HG03064 (cell line): ENCODE data around the gene GATM.

Source experiments
- ATAC-seq: cut with Tn5 transposase; IDR thresholded peaks from one replicate; pipeline ENCODE4 v1.9.1; 2021; ENCODE audit warnings: low read depth; ENCODE audit not compliant: unreplicated experiment

Gene GATM, protein sequence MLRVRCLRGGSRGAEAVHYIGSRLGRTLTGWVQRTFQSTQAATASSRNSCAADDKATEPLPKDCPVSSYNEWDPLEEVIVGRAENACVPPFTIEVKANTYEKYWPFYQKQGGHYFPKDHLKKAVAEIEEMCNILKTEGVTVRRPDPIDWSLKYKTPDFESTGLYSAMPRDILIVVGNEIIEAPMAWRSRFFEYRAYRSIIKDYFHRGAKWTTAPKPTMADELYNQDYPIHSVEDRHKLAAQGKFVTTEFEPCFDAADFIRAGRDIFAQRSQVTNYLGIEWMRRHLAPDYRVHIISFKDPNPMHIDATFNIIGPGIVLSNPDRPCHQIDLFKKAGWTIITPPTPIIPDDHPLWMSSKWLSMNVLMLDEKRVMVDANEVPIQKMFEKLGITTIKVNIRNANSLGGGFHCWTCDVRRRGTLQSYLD

DNA sequence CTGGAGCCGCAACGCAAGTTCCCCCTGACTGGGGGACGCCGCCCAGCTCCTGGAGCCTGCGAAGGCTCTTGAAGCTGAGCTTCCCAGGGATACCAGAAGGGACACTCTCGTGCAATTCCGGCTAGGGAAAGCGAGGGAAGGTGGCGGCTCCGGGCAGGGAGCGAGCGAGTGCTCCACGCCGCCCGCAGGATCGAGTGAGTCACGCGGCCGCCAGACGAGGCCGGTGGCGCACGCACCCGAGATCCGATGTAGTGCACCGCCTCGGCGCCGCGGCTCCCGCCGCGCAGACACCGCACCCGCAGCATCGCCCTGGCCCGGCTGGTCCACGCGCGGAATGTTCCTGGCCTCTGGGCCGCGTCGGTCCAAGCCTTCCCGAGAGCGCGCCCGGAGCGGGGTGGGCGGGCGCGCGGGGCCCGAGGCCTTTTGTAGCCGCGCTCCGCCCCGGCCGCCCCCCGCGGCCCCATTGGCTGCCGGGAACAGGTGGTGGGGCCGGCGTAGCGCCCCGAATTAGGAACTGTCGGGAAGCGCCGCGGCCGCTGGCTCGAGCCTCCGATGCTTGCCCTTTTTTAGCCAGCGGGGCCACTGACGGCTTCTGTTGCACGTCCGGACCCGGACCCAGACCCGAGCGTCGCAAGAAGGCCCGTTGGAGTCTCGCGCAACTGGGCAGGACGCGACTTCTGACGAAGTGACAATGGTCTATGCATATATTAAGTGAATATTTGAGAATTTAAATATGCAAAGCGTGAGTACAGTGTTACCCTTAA, at the start of gene GATM:
GATM (minus strand) TSS at position 396 of the 764 bp plus-strand sequence; CDS start at position 305, 91 bp downstream.
- ATAC-seq, result peak; percentile 76

DNA sequence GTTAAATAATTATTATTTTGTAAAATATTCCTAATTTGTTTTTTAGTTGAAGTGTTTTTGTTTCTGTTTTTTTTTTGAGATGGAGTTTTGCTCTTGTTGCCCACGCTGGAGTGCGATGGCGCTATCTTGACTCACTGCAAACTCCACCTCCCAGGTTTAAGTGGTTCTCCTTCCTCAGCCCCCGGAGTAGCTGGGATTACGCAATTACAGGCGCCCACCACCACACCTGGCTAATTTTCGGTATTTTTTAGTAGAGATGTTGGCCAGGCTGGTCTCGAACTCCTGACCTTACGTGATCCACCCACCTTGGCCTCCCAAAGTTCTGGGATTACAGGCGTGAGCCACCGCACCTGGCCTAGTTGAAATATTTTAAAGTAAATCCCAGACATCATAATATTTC, 48.7 kb upstream of the GATM start:
- ATAC-seq, result no peak

DNA sequence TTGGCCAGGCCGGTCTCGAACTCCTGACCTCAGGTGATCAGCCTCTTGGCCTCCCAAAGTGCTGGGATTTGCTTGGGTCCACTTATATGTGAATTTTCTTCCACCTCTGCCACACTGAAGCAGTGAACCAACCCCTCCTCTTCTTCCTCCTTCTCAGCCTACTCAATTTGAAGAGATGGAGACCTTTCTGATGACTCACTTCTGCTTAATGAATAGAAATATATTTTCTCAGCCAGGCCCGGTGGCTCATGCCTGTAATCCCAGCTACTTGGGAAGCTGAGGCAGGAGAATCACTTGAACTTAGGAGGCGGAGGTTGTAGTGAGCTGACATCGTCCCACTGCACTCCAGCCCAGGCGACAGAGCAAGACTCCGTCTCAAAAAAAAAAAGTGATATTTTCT, 46.8 kb upstream of the GATM start:
- no peak for ATAC-seq

DNA sequence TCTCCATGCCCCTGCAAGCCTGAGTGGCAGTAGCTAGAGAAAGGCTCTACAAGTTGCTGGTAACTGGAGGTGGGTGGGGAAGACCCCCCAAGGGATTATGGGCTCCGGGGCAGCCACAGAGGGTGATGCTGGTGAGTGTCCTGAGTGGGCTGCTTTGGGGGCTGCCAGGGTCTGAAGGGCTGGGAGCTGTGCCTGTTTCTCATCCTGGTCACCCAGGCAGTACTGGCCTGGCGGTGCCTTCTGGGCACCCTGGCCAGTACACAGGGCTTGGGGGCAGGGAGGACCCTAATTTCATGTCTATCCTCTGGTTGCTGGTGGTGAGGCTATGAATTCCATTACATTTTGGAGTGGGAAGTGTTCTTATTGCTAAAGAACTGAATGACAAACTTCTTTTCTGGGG, 46.1 kb upstream of the GATM start:
- no peak for ATAC-seq

DNA sequence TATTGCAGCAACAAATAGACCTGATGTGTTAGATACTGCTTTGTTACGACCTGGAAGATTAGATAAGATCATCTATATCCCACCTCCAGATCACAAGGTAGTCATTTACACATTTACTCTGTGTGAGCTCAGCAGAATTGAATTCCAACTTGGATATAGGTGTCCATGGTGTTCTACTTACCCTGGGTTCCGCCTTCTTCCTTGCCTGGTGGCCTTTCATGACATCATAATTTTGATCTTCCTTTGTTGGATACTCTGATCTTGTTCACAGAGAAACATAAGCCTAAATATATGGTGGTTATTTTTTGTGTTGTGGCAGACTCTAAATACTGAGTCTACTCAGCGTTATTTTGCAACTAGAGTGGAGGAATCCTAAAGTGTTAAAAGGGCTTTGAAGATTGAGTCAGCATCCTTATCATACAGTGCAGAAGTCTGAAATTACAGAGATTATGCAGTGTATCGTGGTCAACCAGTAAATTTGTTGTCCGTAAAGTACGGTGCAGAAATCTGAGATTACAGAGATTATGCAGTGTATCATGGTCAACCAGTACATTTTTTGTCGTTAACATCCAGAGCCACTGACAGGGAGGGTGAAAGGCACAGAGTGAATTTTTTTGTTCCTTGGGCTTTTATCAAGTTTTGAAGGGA, 39.1 kb upstream of the GATM start:
- no peak for ATAC-seq

DNA sequence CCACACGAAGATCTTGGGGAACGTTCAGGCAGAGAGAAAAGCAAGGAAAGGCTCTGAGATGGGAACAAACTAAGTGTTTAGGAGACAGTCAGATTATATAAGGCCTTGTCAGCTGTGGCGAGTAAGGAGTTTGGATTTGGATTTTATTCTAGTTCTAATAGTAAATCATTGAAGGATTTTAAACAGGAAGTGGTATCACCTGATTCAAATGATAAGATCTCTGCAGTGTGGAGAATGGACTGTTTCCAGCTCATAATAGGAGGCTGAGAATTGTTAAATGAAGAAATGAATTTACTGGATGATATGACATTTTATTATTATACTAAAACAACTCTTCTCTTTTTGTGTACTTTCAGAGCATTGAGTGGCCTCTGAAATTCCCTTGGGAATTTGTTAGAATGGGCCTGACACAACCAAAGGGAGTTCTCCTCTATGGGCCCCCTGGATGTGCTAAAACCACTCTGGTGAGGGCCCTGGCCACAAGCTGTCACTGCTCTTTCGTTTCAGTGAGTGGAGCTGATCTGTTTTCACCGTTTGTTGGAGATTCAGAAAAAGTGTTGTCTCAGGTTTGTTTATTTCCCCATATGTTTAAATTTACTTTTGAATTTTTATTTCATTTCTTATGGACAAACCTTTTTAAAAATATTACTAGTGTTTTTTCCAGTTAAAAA, 36.0 kb upstream of the GATM start:
- ATAC-seq, result no peak

DNA sequence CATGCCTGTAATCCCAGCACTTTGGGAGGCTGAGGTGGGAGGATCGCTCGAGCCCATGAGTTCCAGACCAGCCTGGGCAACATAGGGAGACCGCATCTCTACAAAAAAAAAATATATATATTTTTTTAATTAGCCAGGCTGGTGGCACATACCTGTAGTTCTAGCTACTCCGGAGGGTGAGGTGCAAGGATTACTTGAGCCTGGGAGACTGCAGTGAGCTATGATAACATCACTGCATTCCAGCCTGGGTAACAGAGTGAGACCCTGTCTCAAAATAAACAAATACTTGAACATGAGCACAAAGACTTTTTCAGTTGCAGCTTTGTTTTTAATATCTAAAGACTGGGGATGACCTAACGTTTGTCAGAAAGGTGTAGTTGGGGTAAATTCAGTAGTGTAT, 31.3 kb upstream of the GATM start:
- no peak for ATAC-seq

DNA sequence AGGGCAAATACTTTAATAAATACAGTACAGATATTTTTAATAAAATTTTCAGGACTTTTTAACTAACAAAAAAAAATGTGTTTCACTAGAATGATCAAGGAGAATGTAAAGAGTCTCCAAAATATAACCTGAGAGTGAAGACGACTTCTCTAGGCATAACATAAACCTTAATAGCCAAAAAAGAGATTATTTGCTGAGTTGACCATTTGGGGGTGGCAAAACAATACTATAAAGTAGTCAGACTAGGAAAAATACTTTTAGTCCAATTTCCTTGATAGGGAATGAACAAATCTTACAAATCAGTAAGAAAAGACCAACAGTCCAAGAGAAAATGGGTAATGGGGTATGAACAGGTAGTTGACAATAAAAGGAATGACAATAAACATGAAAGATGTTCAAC, 29.4 kb upstream of the GATM start:
- no peak for ATAC-seq

DNA sequence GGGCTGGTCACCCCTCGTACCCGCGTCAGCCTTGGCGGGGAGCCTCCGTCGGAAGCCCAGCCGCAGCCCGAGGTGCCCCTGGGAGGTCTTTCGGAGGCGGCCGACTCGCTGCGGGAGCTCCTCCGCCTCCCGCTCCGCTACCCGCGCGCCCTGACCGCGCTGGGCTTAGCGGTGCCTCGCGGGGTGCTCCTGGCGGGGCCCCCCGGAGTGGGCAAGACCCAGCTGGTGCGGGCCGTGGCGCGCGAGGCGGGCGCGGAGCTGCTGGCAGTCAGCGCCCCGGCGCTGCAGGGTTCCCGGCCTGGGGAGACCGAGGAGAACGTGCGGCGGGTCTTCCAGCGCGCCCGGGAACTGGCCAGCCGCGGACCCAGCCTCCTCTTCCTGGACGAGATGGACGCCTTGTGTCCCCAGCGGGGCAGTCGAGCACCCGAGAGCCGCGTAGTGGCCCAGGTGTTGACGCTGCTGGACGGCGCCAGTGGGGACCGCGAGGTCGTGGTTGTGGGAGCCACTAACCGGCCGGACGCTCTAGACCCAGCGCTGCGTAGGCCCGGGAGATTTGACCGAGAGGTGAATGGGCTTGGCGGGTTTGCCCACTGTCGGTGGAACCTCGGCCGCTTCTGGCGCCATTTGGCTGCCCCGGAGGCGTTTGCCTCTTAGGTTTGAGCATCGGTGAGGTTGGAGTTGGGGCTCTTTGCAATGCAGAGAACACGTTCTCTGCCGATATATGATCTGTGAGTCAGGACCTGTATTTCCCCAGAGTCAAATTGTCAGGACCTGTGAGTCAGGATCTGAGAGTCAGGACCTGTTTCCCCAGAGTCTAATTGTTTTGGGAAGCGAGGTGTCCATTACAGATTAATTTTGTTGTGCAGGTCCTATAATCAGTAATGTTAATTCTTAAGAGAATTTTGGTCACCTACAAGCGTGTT, 24.9 kb upstream of the GATM start:
- ATAC-seq, result peak; percentile 31

DNA sequence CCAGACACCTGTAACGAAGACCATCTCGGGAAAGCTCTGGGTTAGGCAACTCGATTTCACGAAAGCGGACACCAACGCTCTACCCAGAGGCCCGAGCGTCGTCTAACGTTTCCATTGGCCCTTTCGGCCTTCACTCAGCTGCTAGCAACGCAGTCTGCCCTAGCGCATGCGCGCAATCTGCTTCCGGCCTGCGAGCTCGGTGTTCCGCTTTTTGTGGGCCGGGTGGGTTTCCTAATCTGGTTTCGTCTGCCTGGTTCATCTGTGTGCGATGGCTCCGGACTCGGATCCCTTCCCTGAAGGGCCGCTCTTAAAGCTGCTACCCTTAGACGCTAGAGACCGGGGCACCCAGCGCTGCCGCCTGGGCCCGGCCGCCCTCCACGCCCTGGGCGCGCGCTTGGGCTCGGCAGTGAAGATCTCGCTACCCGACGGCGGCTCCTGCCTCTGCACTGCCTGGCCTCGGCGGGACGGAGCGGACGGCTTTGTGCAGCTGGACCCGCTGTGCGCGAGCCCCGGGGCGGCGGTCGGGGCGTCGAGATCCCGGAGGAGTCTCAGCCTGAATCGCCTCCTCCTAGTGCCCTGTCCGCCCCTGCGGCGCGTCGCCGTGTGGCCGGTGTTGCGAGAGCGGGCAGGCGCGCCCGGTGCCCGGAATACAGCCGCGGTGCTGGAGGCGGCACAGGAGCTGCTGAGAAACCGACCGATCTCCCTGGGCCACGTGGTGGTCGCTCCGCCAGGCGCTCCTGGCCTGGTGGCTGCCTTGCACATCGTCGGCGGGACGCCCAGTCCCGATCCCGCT, 24.0 kb upstream of the GATM start:
- ATAC-seq, result peak; percentile 81

DNA sequence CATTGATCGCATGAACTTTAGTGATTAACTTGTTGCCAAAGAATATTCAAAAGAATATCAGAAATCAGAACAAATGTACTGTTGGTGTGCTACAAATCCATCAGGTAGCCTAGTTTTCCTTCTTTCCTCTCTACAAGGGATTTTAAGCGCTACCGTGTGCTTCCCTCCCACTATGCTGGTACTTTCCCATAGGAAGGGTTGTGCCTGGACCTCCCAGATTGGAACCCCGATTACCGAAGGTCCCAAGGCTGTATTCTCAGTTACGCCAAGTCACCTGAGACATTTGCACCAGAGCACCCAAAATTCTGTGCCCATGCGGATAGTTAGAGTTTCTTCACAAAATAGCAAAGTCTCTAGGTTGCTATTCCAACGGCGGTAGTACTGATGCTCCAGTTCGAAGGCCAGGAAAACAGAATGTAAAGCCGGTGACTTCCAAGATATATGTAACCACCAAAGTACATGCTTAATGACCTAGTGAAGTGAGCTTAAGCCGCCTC, 23.4 kb upstream of the GATM start:
- ATAC-seq, result peak; percentile 1

DNA sequence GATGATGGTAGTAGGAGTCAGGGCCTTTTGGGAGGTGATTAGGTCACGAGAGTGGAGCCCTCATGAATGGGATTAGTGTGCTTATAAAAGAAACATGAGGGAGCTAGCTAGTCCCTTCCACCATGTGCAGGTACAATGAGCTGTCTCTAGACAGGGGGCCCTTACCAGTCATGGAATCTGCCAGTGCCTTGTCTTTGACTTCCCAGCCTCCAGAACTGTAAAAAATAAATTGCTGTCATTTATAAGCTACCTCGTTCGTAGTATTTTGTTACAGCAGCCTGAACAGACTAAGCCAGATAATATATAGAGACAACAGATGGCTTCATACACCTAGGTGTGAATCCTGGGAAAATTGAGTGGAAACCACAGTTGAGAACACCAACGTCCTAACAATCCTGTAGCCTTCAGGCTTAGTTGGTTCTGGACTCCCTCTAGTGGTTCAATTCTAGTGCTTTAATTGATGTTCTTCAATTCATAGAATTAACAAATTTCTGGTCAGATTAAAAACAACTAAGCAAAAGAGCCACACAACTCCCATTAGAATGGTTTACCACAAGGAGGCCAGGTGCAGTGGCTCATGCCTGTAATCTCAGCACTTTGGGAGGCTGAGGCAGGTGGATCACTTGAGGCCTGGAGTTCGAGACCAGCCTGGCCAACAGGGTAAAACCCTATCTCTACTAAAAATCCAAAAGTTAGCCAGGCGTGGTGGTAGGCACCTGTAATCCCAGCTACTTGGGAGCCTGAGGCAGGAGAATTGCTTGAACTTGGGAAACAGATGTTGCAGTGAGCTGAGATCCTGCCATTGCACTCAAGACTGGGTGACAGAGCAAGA, 21.3 kb upstream of the GATM start:
- ATAC-seq, result no peak

DNA sequence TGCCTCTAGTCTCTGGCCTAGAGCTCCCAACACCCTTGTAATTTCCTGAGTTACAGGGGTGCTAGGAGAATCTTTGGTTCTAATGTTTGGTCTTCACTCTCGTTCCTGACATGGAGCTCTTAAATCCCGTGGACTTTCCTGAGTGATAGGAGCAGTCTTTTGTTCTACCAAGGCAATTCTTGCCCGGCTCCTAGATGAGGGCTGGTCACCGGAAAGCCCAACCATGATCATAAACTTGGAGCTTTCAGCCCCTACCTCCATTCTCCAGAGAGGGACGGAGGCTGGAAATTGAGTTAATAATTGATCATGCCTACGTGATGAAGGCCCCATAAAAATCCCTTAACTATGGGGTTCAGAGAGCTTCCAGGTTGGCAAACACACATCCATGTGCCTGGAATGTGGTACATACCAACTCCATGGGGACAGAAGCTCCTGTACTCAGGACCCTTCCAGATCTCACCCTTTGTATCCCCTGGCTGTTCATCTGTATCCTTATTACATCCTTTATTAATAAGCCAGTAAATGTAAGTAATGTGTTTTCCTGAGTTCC, 18.8 kb upstream of the GATM start:
- no peak for ATAC-seq

DNA sequence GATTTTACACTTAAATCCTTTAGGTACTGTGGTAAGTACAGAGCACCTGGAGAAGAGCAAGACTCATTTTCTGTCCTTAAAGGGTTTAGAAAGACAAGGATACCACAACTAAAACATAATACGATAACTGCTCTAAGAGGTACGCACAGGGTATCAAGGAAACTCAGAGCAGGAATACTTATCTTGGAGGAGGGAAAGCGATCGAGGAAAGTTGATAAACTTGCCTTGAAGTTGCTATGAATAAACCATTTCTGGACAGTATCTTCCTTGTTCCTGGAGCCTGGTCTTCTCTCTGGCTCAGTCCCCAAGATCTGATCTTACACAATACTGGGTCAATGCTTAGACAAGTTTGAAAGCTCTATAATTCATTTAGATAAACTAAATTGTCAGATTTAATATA, 17.6 kb upstream of the GATM start:
- ATAC-seq, result no peak

DNA sequence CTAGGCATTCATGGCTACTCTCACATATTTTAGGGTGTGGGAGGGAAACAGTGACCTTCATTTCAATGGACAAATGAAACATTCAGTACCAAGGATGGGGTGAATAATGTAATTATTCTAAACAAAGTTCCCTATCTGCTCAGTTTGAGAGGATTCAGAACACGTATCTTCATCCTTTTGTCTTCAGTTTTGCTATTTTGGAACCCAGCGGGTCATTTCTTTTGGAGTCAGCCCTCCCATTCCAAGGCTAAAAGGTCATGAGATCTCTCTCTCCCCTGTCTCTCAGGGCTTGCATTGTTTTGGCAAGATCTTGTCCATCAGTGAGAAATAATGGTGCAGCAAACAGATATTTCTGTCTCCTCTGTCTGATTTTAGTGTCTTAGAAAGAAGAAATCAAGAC, 16.3 kb upstream of the GATM start:
- no peak for ATAC-seq

DNA sequence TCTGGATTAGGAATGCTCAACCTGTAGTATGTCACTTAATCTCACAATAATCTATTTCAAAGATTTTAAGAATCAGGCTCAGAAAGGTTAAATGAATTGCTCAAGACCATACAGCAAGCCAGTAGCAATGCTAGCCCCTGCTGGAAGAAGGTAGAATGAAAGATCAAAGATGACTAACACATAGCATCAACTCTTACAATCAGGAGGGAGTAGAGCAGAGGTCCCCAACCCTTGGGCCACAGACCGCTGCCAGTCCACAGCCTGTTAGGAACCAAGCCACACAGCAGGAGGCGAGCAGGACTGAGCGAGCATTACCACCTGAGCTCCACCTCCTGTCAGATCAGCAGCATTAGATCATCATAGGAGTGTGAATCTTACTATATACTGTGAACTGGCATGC, 15.5 kb upstream of the GATM start:
- ATAC-seq, result no peak

DNA sequence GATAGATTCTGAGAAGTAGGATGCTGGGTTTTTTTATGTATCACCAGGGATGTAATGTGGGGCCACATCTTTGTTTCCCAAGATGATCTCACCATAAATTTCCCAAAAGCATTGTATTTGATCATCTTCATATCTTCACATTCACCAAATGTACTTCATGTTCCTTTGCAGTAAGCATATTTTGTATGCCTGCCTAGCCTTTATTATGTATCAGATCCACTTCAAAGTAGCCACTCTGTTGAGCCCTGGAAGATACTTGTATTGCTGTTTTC, 14.2 kb upstream of the GATM start:
- ATAC-seq, result no peak
